K562 (cell line): ENCODE results near the gene TRIM38. TPM values are rescaled to one million over a fixed set of nuclear protein-coding genes. Genes with fewer than 3 reads are reported as not detected.

Source experiments
- AFF4 ChIP-seq: sonication (generic); formaldehyde crosslinking; IDR thresholded peaks from 2 replicates; pipeline ENCODE4 v1.8.0; 2023; ENCODE audit warnings: mild to moderate bottlenecking, missing genetic modification reagents
- COPS2 ChIP-seq: fragments of 450-650 bp; conservative IDR thresholded peaks from 2 replicates; pipeline ENCODE4 v1.6.1; 2016; ENCODE audit warnings: mild to moderate bottlenecking, moderate library complexity
- GMEB1 ChIP-seq: fragments of 250-450 bp; sonication (Bioruptor Pico); IDR thresholded peaks from 2 replicates; pipeline ENCODE4 v1.4.0; 2020; ENCODE audit warnings: mild to moderate bottlenecking
- MAFG ChIP-seq: fragments of 450-650 bp; conservative IDR thresholded peaks from 2 replicates; pipeline ENCODE4 v1.6.1; 2016; ENCODE audit warnings: missing genetic modification characterization, missing compliant biosample characterization
- PHB2 ChIP-seq: fragments of 450-650 bp; IDR thresholded peaks from 2 replicates; pipeline ENCODE4 v1.6.1; 2017; ENCODE audit warnings: low read depth
- RB1 ChIP-seq: fragments of 450-650 bp; IDR thresholded peaks from 2 replicates; pipeline ENCODE4 v1.6.1; 2017; ENCODE audit warnings: low read depth, mild to moderate bottlenecking
- RBM34 ChIP-seq: fragments of 200-400 bp; formaldehyde crosslinking; IDR thresholded peaks from 2 replicates; pipeline ENCODE4 v1.6.1; 2018; ENCODE audit warnings: low read length, borderline replicate concordance; ENCODE audit not compliant: insufficient read depth
- TBL1XR1 ChIP-seq, 2 experiments: IDR thresholded peaks; 2 replicates each; pipeline ENCODE4 v1.6.1; 2012; ENCODE audit warnings: improper control_type of control experiment in 2 of 2, low read length in 2 of 2, mild to moderate bottlenecking in 1 of 2
- YBX1 ChIP-seq: fragments of 450-650 bp; IDR thresholded peaks from 2 replicates; pipeline ENCODE4 v1.7.1; 2016; ENCODE audit warnings: mild to moderate bottlenecking
- ZBTB17 ChIP-seq: fragments of 450-650 bp; formaldehyde crosslinking; IDR thresholded peaks from 2 replicates; pipeline ENCODE4 v1.4.0; 2020; ENCODE audit warnings: mild to moderate bottlenecking
- ZBTB40 ChIP-seq, 2 experiments: fragments of 450-650 bp in 1 of 2; sonication (generic) in 1 of 2; formaldehyde crosslinking in 1 of 2; IDR thresholded peaks; 2 replicates each; pipeline versions ENCODE4 v1.7.1 to v1.9.0; 2016 to 2022; ENCODE audit warnings: inconsistent platforms in 1 of 2, mild to moderate bottlenecking in 1 of 2, missing genetic modification reagents in 1 of 2
- polyA plus RNA-seq, 8 experiments: library from polyadenylated mRNA; depleted of rRNA in 4 of 8; stranded (reverse) in 5 of 8; unstranded in 3 of 8; fragments of >200 nt; fragmentation: Nextera tagmentation in 2 of 8; fragmentation: Illumina TruSeq in 1 of 8; extraction: Ambion mirVana in 2 of 8; extraction: Trizol in 1 of 8; gene quantifications; 2 replicates each; pipeline versions ENCODE4 v1.2.1 to v1.2.3, GENCODE V29; 2011 to 2014; ENCODE audit warnings: inconsistent platforms in 1 of 8, missing spikeins in 1 of 8
- total RNA-seq, 7 experiments: library from RNA; depleted of rRNA in 6 of 7; stranded (reverse); fragments of >200 nt in 6 of 7; fragmentation: Illumina TruSeq in 2 of 7; extraction: Trizol in 2 of 7; gene quantifications; 2 replicates each; pipeline versions ENCODE4 v1.2.1 to v1.2.3, GENCODE V29; 2011 to 2021; ENCODE audit warnings: low replicate concordance in 1 of 7

TRIM38 gene
- total and polyA plus RNA-seq, 9 of the 15 experiments (the other 6 are each of a cell fraction or from before 2014, with no cell fraction given) = 1.7 to 6.7 (median 6.3) TPM

- TF ChIP-seq MAFG (tag) (peak; percentile 85), YBX1 (no peak), PHB2 (no peak; the same call in 1 of the 2 replicates), COPS2 (no peak), RB1 (no peak), ZBTB17 (no peak), TBL1XR1 (IDR thresholded peaks at IDR 0.05; ENCODE audit: low read length in 2 of 2) (no peak; a peak in 1 of 4 replicates), AFF4 (CRISPR knock-in tag) (0 out of 2 replicates have a peak, but pooled peaks have one; percentile 38), GMEB1 (CRISPR knock-in tag) (no peak), RBM34 (no peak), ZBTB40 (IDR thresholded peaks at IDR 0.05) (peak; percentile 46; the same call in 1 of the 2 replicates), ZBTB40 (CRISPR knock-in tag; IDR thresholded peaks at IDR 0.05) (no peak)
These were observed at the start of gene TRIM38 (continued) for GRCh38 chr6:25962149-25963127.
